SK-N-SH (cell line): ENCODE measurements around the gene ATP8A2.

Experiments used
- CTCF ChIP-seq: fragments of 200-600 bp; sonication (generic); IDR thresholded peaks from 2 replicates; pipeline ENCODE4 v1.6.1; 2017; ENCODE audit warnings: antibody characterized with exemption, mild to moderate bottlenecking, moderate library complexity
- EP300 ChIP-seq, 2 experiments: IDR thresholded peaks; 2 replicates each; pipeline versions ENCODE4 v1.4.0 to v1.6.1; 2012; ENCODE audit warnings: borderline replicate concordance in 1 of 2, low read depth in 1 of 2, low read length in 1 of 2
- EZH2phosphoT487 ChIP-seq: fragments of 200-600 bp; sonication (generic); IDR thresholded peaks from 2 replicates; pipeline ENCODE4 v1.6.1; 2017; ENCODE audit warnings: low read depth, mixed run types, mild to moderate bottlenecking, antibody characterized with exemption, moderate library complexity, borderline replicate concordance
- JUND ChIP-seq: IDR thresholded peaks from 2 replicates; pipeline ENCODE4 v1.4.0; 2012
- NRF1 ChIP-seq: IDR thresholded peaks from 2 replicates; pipeline ENCODE4 v1.6.1; 2012; ENCODE audit warnings: low read depth, mild to moderate bottlenecking, low read length
- POLR2AphosphoS5 ChIP-seq: IDR thresholded peaks from 2 replicates; pipeline ENCODE4 v1.6.1; 2012; ENCODE audit warnings: low read depth, low read length
- SIN3A ChIP-seq: IDR thresholded peaks from 2 replicates; pipeline ENCODE4 v1.6.1; 2012; ENCODE audit warnings: low read depth, mild to moderate bottlenecking, low read length, moderate library complexity, borderline replicate concordance
- SMC3 ChIP-seq: IDR thresholded peaks from 2 replicates; pipeline ENCODE4 v1.6.1; 2012; ENCODE audit warnings: low read depth, low read length, improper control_type of control experiment
- TCF12 ChIP-seq: IDR thresholded peaks from 2 replicates; pipeline ENCODE4 v1.4.0; 2012

GRCh38 chr13:25762795-25763377 lies 391.1 kb downstream of the ATP8A2 start:
- TF ChIP-seq TCF12 (no peak), POLR2AphosphoS5 (no peak), CTCF (no peak), EP300 (IDR thresholded peaks at IDR 0.05; ENCODE audit: borderline replicate concordance in 1 of 2, low read depth in 1 of 2, low read length in 1 of 2) (no peak), JUND (no peak), SMC3 (no peak), EZH2phosphoT487 (no peak), SIN3A (no peak), NRF1 (no peak)
